TTC549 (cell line): ENCODE measurements around the gene BSN.
"Not testable (repeated sequence)": the region's sequence is repeated elsewhere in the genome, so short reads cannot be mapped to it uniquely, and the experiment has no call there.

Source experiments
- FAIRE-seq: peaks from 2 replicates; lab custom pipeline; 2012; peaks lifted over from hg19 to GRCh38; lab: Jason Lieb, UNC

The BSN gene

DNA sequence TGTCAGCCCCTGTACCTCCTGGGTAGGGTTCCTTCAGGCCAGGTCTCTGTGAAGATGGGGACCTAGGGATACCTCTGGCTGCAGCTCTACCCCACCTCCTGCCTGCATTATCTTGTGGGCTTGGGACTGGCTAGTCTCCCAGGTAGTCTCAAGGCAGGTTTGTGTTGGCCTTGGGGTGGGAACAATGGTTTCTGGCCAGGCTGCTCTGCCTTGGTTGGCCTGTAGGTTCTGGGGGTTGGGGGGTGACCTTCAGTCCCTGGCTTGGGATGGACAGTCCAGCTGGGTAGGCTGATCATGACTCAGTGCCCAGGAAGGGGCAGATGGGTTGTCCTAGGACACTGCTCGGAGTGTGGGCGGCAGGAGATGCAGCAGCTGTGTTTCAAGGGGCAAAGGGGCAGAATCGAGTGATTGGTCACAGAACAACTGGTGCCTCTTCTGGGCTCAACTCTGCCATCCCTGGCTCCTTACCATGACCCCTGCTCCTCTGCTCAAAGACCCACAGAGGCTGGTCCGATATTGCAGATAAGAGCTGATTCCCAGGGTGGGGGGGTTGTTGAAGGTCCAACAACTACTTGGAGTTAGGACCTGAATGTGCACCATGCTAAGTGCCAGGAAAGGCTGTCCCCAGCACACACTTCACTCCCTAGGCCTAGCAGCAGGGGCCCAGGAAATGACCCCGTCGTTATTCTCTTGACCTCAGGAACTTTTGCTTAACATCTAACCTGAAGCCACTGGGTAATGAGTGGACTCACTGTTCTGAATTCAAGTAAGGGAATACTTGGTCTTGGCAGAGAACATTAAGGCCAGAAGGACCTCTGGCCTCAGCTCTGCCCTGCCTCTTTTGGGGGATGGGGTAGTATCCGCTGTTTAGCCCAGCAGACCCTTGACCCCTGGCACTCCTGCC is 18.1 kb upstream of the BSN start:
- no peak for FAIRE-seq

DNA sequence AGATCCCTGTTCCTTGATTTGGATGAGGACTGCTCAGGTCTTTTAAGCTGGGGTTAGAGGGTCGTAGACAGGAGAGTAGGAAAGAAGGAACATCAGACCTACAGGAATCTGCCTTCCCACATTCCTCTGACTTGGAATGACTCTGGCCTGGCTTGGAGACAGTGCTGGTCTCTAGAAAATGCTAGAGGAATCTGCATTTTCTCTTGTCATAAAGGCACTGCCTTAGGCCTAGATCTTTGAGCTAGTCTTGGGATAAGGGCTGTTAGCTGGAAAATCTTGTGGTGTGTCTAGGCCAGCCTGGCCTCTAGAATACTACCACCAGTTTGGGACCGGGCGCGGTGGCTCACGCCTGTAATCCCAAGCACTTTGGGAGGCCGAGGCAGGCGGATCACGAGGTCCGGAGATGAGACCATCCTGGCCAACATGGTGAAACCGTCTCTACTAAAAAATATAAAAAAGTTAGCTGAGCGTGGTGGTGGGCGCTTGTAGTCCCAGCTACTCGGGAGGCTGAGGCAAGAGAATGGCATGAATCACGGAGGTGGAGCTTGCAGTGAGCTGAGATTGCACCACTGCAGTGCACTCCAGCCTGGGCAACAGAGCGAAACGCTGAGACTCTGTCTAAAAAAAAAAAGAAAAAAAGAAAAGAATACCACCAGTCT is 17.3 kb upstream of the BSN start:
- FAIRE-seq, result no peak

DNA sequence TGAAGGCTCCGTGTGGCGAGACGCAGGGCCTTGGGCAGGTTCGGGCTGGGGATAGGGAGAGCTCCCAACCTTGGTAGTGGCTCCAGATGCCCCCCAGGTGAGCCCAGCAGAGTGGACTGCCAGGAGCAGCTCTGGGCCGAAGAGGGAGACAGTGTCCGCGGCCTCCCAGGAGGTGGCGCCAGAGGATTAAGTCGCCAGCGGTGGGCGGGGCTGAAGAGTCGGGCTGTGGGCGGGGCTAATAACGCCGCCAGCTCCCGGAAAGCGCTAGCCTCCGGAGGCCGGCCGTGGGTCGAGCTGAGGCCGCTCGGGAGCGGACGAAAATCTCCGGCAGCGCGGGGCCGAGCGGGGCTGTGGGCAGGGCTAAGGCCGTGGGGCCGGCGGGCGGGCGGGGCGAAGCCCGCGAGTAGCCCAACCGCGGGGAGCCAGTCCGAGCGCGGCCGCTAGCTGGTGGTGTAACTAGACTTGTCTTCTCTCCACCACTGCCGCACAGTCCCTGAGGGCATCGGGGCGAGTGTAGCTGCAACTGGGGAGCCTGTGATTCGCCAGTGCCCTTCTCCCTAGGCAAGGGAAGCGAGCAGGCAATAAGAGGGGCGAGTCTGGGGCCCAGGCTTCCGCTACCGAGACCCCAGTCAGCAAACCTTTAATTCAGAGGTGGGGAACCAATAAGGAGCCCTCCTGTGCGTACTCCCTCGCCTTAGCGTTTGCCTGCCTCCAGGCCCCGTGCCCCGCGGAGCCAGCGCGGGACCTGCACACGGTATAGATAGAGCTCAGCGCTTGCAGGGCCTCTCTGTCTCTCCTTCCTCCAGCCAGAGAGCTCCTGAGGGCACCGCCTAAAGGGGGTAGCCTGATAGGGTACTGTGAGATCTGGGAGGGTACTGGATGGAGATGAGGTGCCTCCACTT is 14.4 kb upstream of the BSN start:
- peak; percentile 38 for FAIRE-seq

DNA sequence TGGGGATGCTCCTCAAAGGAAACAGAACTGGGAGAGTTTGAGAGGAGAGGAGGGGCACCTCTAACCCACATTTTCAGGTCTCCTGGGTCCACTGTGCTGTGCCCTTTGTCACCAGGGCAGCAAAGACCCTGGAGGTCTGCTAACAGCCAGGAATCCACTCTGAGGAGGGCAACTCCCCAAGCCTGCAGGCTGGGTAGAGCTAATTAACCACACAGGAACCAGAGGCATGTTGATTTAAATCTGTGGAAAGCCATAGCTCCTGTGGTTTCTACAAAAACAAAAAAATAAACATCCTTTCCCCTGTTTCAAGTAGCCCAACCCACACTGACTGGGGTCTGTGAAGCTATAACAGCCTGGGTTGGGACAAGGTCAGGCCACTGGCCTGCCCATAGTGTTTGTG is 2.2 kb upstream of the BSN start:
- FAIRE-seq, result no peak

DNA sequence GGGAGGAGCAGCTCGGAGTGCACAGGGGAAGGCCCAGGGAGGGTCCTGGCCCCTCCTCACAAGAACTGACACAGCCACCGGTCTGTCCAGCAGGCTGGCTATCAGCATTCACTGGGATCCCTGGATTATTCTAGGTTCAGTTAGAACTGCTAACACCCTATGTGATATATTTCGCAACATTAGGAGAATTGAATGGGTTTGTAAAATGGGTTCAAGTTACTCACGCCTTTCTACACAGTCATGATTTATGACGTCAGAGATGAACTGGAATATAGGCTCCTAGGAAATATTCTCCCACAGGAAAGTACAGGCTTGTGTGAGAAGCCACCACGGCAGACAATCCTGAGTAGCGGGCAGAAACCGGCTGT is 969 bp upstream of the BSN start:
- no peak for FAIRE-seq

DNA sequence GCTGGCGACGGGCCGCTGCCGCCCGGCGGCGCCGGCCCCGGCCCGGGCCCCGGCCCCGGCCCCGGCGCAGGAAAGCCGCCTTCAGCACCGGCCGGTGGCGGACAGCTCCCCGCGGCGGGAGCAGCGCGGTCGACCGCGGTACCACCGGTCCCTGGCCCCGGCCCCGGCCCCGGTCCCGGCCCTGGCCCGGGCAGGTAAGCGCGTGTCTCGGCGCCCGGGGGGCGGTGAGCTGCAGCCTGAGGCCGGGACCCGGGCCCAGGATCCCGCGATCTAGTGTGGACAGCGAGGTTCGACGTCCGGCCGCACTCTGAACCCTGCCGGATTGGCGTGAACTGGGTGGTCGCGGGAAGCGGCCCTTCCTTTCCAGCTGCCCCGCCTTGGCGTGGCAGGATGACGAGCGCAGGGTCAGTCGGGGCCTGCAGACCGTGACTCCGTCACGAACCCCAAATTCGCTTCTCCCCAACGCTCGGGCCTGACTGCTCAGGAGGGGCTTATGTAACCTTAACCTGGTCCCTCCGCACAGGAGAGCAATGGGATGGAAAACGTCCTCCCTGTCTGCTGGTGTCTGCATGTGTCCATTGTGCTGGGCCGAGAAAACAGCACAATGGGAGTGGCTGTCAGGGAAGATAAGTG is 472 bp downstream of the BSN start:
- no peak for FAIRE-seq

DNA sequence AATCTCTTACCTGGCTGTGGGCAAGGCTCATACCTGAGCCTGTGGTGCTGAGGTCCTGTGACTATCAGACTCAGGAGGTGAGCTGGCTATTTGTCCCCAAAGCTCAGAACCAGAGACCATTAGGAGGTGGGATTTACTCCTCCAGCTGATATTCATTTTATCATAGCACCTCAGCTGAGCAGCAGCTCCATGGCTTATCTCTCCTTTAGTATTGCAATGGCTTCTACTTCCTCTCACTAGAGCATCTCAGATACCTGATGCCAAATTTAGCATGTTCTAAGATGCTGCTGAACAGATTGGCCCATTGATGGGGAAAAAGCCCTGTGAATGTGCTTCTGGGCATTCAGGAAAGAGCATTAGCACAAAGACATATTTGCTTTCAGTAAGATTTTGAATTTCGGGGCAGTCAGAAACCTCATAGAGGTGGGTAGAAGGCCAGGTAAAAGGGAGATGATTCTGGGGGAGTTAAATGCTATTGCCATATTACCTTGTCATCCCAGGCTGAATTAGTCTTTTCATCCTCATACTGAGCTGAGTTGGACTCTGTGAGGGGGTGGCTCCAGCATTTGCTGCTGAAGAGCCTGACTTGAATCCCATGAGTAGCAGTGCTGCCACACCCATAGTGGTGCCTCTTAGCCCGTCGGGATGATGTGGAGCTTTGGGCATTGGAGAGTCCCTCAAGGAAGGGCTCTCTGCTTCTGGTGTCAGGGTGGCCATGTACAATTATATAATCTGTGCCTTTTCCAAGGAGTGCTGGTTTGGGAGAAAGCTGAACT is 2.4 kb downstream of the BSN start:
- FAIRE-seq, result no peak

DNA sequence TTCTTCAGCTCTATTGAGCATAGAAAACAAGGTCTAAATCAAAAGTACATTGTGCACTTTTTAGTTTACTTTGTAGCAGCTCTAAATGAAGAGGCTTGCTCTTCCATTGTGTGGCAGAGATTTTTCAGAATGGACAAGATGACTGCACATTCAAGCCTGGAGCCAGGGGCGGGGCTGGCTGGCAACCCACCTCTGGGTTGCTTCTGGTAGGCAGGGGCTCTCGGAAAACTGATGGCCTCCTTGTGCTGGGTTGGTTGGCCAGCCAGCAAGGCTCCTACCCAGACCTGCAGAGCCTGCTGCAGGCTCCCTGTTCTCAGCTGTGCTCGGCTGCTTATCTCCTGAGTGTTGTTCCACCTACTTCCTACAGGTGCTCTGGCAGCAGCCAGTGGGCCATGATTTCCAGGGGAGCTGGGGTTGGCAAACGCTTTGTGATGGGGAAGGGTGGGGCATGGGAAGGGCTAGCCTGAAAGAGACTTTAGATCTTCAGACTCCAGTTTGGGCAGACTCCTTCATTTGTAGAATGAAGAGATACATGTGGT is 8.8 kb downstream of the BSN start:
- FAIRE-seq, result no peak

DNA sequence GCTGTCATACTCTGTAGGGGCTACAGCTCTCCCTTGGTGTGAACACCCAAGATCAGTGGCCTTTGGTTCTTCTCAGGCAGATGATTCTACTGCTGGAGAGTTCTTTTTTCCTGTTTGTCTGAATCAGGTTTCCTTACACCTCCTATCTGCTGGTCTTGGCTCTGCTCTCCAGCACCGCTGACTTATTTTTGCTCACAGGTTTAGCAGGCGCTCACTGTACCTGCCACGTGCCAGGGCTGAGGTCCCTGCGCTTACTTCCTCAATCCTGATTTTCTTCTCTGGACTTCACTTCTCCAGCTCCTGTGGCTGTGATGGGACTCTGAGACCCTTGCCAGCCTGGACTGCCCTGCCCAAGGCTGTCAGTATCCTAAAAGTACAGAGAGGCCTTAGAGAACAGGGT is 9.5 kb downstream of the BSN start:
- FAIRE-seq, result no peak

DNA sequence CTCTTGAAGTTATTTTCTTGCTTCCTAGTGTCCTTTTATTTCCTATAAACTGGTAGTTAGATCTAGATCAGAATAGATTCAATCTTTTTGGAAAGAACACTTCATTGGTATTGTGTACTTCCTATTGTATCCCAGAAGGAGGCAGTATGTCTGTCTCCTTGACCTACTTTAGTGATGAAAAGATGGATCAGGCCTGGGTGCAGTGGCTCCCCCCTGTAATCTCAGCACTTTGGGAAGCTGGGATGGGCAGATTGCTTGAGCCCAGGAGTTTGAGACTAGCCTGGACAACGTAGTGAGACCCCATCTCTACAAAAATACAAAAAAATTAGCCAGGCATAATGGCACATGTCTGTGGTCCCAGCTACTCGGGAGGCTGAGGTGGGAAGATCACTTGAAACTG is 12.0 kb downstream of the BSN start:
- FAIRE-seq, result peak; percentile 15

DNA sequence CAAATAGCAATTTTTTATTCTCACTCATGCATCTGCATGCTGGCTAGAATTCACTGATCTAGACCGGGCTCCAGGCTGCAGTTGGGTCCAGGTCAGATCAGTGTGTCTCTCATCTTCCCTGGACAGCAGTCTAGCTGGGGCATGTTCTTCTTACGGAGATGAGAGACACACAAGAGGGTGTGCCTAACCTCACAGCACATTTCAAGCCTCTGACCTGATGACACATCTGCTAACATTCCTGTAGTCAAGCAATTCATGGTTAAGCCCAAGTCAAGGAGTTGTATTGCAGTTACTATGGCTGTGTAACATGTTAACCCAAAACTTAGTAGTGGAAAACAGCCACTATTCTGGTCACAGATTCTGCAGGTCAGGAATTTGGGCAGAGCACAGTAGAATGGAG is 13.1 kb downstream of the BSN start:
- no peak for FAIRE-seq

DNA sequence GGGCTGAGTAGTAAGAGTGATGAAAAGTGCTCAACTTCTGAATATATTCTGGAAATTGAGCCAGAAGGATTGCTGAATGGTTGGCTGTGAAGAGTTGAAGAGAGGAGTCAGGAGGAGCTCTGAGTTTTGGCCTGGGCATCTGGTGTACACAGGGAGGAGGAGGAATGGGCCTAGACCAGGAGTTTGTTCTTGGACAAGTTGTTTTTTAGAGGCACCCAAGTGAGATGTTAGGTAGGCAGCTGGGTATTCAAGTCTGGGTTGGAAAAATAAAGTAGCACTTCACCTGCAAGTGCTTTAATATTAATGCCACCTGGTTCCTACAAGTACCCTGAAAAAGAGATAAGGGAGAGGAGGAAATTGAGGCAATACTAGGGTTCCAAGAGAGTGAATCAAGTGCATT is 14.7 kb downstream of the BSN start:
- no peak for FAIRE-seq

DNA sequence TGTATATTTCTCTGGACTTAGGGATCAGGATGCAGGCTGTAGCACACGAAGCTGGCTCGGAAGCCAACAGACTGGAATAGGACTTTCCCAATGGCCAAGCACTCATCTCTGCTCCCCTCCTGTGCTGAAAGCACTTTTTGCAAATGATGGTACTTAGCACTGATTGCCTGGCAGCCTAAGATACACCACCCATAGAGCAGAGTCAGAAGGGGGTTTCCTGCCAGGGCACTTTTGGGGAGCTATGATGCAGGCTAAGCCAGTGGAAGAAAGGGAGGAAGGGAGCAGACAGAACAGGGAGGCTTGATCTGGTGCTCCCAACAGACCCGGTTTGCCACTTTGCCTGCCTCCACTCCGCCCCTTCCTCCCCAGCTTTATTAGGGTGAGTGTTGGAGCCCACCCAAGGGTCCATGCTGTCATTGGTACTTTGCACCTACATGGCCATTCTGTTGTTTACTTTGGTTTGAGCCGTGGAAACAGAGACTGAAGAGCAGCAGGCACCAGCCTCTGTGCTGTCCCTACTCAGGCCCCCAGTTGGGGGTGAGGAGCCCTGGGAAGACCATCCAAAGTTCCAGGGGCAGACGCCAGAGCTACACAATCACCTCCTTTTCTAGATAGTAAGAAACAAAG is 15.9 kb downstream of the BSN start:
- FAIRE-seq, result no peak

DNA sequence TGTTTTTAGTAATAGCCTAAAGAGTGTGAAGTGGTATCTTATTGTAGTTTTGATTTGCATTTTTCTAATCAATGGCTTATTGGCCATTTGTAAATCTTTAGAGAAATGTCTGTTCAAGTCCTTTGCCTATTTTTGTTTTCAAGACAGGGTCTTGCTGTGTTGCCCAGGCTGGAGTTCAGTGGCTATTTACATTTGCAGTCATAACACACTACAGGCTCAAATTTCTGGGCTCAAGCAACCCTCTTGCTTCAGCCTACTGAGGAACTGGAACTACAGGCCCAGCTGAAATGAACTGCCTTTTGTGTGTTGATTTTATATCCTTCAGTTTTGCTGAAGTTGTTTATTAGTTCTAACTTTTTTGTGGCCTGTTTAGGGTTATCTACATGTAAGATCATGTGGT is 27.9 kb downstream of the BSN start:
- no peak for FAIRE-seq

DNA sequence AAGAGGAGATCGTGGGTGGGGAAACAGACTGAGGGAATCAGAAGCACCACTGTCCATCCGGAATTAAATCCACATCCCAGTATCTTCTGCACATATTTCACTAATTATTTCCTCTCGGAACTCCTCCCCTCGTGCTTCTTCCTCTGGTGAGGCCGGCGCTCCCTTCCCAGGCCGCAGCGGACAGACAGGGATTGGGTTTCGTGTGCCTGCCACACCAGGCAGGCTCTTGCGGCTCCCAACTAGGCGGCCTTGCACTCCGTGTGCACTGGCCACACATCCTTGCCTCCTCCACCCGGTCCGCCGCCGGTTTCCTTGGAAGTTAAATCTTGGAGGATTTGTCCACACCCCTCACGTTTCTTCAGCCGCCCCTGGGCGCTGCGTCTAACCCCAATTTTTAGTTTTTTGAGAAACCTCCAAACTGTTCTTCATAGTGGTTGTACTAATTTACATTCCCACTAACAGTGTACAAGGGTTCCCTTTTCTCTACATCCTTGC is 31.0 kb downstream of the BSN start:
- not testable (repeated sequence) for FAIRE-seq

DNA sequence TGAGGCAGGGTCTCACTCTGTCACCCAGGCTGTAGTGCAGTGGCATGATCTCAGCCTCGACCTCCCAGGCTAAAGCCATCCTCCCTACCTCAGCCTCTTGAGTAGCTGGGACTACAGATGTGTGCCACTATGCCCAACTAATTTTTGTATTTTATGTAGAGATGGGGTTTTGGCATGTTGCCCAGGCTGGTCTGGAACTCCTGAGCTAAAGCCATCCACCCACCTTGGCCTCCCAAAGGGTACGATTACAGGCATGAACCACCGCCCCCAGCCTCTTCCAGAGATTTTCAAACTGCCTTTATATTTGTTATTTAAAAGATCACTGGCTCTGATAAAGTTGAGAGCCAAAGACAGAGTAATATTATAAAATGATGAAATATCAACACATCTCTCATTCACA is 37.3 kb downstream of the BSN start:
- no peak for FAIRE-seq

DNA sequence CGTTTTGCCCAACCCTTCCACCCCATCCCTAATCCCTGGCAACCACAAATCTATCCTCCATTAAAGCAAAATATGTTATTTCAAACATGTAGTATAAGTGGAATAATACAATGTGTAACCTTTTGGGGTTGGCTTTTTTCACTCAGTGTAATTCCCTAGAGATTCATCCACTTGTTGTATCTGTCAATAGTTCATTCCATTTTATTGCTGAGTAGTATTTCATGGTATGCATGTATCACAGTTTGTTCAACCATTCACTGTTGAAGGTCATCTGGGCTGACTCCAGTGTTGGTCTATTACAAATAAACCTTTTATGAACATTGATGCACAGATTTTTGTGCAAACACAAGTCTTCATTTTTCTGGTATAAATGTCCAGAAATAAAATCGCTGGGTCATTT is 38.8 kb downstream of the BSN start:
- no peak for FAIRE-seq

DNA sequence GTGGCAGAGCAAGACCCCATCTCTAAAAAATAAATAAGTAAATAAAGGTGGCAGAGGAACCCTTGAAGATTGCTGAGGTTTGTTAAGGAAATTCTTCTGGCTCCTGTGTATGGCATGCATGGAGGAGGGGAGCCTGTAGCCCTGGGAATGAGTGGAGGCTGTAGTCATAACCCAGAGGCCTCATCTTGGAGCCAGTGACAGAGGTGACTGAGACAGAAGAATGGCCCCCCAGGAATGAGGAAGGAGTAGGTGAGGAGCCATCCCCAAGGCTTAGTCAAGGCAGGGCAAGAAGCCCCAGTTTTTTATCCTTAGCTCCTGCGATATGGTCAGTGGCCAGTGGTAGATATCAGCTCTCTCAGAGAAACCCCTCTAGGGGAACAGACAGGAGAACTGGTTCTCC is 46.5 kb downstream of the BSN start:
- FAIRE-seq, result no peak

DNA sequence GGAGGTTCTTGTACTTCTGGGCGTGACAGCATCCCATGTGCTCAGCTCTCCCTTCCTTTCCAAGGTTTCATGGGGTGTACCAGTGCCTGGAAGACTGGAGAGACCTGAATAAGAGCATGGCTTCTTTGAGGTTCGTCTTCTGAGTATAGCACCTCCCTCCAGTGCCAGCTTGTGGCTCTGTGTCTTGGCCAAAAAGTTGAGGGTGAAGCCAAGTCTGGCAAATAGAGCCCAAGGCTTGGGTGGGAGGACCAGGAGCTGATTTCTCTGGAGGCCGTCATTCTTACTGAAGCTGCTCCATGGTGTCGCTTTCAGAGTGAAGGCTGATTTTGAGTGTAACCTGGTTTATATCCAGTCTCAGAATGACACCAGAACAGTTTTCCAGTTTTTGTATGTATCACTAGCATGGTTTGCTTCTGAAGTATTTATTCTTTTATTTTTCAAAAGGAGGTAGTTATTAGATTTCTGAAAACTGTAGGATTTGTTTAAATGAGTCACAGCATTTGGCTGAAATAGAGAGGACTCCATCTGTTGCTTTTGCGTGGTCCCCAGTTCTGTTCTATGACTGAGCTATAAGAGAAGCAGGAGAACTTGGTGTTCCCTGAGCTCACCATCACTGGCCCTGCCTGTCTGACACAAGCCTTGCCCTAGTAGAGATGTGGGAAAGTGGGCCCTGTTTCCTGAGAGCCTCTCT is 47.2 kb downstream of the BSN start:
- no peak for FAIRE-seq

DNA sequence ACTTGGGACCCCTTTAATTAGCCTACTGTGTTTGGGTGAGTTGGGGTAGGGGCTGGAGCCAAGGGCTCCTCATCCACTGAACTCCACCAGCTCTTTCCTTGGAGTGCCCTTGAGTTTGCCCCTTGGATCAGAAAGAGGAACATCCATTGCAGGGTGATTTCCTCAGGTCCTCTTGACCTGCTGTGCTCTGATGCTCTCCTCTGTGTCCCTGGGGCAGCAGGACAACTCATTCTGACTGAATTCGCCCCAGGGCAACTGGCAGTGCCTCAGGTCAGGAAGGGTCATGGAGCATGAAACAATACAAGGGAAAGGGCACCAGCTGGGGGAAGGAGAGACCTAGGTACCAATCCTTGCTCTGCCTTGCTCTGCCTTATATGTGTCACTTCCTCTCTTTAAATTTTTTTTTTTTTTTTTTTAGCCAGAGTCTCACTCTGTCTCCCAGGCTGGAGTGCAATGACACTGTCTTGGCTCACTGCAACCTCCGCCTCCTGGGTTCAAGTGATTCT is 47.8 kb downstream of the BSN start:
- FAIRE-seq, result no peak
